Measurements from ENCODE around the gene MYH7.

The MYH7 gene

DNA sequence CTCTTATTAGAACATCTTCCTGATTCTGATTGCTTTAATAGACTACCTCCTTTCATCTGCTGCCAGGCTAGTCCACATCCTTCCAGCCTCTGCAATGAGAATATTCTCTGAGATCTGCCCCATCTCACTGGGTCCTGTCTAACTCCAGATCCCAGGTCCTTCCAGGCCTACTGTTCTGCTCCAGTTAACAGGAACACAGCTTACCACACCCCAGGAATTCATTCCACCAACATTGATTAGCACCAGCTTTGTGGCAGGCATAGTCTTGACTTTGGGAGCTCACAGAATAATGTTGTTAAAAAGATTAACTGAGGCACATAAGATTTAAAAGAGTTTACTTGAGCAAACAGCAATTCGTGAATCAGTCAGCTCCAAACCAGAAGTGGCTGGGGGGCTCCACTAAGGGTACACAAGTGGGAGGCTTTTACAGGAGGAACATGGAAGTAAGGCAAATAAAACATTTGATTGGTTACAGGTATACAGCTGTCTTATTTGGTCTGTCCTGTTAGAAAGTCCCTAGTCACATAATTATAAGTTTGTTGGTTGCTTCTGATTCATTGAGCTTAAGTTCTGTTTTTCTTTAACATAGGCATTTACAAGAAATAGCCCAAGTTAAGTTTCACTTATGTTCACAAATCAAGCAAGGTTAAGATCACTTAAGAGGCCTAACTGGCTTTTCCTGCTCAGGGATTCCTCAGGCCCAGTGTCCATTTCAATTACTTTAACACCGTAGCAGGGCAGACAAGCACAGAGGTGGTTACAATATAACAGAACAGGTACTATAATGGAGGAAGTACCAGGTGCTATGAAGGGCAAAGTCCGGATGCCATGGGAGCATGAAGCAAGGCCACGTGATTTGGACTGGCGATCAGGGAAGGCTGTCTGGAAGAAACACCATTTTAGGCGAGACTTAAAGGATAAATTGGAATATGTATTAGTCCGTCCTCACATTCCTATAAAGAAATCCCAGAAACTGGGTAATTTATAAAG, 12.2 kb upstream of the MYH7 start:
- peak; percentile 33 for DNase-seq

DNA sequence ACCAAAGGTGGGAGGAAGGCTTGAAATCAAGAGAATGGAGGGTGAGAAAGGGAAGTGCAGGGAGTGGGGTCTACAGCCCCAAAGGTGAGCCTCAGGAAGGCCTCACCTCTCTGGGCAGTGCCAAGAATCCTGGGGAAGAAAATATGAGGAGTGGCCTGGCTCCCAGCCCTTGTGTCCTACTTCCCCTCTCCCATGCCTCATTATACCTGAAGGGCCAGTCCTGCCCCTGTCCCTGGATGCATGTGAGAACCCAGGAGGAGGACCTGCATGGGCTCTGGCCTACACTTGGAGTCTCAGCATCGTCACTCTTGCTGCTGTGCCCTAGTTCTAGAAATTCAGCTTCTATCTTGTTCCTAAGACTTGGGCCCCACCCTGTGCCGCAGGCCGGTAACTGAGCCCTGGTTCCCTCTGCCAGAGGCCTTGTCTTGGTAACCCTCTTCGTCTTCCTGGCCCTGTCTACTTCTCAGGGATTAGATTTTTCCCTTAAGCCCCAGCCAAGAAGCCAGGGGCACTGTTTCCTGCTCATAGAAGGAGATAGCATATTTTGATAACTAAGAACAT, 10.9 kb upstream of the MYH7 start:
- peak; percentile 15 for DNase-seq

GRCh38 chr14:23445773-23446172, 10.3 kb upstream of the MYH7 start:
- peak; percentile 13 for DNase-seq

DNA sequence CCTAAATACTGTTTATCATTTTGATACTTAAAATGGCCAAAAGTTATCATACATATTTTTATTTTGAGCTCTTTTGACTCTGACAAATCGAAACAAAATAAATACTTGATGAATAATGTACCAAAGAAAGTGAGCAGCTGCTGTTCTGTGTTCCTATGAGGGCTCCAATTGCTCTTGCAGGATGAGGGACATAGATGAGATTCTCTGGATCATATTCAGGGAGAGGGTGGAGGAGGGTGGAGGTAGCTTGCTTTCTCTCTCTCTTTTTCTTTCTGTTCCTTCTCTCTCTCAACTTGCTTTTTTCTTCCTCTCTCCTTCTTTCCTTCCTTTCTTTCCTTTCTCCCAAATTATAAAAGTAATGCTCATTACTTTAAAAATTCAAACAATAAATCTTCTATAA, 8.9 kb upstream of the MYH7 start:
- no peak for DNase-seq

DNA sequence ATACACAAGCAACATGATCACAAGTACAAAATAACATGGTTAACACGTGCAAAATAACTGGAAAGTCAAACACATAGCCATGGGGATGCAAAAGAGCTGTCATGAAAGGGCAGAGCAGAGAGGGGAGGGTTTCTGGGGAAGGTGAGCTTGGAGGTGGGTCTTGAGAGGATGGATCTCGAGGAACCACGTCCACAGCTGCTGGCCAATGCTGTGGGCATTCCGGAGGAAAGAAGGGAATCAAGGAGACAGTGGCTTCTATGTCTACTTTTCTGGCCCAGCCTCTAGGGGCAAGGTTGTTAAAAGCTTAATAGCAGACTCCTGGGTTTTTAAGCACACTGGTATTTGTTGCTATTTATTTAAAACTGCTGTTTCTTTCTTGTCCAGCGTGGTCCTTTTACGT, 8.4 kb upstream of the MYH7 start:
- peak; percentile 13 for DNase-seq

DNA sequence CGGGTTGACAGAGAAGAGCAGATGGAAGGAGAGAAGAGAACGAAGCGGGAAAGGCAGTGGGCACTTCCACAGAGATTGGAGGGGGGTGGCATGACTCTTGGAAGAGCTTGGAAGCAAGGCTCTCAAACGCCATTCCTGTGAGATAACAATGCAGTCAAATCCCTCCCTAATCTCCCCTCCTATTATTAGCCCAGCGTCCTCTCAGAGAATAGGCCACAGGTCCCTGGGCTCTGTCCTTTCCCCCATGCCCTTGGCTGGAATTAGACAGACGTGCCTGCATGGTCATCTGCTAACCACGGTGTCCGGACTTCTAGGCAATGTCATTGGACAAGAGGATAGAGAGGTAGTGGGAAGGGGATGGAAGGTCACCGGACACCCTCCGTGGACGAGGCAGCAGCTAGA, 8.0 kb upstream of the MYH7 start:
- peak; percentile 28 for DNase-seq

- peak; percentile 30 for DNase-seq
Measured at GRCh38 chr14:23442721-23443356, 7.4 kb upstream of the MYH7 start.

DNA sequence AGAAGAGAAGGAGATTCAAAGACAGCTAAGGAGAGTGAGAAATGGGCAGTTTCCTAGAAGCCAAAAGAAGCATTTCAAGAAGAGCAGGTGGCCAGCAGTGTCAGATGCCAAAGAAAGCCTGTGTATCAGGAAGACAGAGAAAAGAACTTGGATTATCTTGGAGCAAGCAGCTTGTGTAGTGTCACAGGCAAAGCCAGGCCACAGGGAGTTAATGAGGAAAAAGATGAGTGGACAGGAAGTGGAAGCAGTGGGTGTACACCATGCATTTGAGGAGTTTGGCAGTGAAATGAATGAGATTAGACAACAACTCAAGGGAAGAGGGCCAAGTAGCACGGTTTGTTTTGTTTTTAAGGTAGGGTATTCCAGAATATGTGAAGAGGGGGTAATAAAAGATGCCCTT, 5.6 kb upstream of the MYH7 start:
- no peak for DNase-seq

- peak; percentile 30 for DNase-seq
Measured at GRCh38 chr14:23439107-23439835, 3.8 kb upstream of the MYH7 start.

- DNase-seq, result peak; percentile 41
Measured at GRCh38 chr14:23438101-23438971, 2.9 kb upstream of the MYH7 start.

DNA sequence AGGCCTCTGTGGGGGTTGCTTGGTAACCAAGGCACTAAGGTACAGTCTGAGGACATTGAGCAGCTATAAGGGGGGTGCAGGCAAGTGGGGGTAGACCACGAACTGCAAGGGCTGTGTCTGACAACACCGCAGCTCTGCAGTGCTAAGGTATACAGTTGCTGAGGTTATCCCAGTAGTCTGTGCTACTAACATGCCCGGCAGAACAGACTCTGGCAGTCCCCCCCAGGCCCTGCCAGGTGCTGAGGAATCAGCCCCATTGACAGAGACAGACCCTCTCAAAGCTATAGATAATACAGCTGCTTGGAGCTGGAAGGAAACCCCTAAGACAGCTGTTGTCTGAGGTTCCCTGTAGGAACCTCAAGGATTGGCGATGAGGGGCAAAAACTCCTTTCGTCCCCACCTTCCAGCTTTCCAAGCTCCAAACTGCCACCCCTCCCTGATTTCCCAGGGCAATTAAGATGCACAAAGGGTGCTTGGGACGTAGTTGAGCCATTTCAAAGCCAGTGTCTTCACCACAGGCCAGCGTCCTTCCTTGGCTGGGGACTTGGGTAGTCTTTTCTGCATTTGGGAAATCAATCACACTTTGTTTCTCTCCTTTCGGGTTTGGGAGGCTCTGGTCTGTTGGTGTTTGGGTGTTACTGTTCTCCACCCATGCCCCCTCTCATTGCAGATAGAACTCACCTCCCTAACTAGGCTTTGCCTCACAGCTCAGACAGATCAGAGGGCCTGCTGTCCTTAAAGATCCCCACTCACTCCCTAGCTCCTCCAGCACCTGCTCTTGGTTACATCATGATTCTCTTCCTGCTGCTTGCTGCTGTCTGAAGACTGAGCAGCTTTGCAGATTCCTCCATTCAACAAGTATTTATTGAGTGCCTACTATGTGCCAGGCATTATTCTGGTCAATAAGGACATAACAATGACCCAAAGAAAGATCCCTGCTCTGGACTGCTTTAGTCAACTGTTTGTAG, 2.0 kb upstream of the MYH7 start:
- peak; percentile 32 for DNase-seq

DNA sequence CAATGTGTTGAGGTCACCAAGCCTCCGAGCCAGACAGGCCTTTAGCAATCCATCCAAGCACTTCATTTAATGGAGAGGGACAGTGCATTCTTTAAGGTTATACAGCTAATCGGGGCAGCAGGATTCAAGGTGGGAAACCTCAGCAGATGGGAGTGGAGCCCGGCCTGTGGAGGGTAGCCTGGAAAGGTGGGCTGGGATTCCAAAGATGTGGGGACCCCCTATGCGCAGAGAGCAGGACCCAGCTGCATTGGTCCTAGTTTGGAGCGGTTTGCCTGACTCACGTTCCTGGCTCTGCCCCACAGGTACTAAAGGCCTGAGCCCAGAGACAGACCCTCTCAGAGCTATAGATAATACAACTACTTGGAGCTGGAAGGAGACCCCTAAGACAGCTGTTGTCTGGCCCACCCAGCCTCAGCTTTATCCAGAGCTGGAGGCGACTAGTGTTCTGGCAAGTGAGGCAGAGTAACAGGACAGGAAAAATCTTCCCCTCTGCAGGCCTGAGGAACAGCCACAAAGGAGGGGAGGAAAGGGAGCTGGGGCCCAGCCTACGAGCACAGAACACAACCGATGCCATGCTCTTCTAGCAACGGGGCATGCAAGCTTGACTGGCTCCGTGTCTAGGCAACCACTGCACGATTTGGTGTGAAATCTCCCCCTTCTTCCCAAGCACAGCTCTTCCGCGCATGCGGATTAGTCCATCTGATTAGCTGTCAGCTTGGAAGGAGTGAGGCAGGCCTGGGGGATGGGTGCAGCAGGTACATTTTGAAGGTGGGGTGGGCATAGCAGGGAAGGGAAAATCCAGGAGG, 1.1 kb upstream of the MYH7 start:
- DNase-seq, result peak; percentile 40

GRCh38 chr14:23434488-23435222, 805 bp downstream of the MYH7 start:
- no peak for DNase-seq

- no peak for DNase-seq
Measured at GRCh38 chr14:23433457-23433856, 2.0 kb downstream of the MYH7 start.

GRCh38 chr14:23432946-23433345, 2.5 kb downstream of the MYH7 start:
- DNase-seq, result no peak

DNA sequence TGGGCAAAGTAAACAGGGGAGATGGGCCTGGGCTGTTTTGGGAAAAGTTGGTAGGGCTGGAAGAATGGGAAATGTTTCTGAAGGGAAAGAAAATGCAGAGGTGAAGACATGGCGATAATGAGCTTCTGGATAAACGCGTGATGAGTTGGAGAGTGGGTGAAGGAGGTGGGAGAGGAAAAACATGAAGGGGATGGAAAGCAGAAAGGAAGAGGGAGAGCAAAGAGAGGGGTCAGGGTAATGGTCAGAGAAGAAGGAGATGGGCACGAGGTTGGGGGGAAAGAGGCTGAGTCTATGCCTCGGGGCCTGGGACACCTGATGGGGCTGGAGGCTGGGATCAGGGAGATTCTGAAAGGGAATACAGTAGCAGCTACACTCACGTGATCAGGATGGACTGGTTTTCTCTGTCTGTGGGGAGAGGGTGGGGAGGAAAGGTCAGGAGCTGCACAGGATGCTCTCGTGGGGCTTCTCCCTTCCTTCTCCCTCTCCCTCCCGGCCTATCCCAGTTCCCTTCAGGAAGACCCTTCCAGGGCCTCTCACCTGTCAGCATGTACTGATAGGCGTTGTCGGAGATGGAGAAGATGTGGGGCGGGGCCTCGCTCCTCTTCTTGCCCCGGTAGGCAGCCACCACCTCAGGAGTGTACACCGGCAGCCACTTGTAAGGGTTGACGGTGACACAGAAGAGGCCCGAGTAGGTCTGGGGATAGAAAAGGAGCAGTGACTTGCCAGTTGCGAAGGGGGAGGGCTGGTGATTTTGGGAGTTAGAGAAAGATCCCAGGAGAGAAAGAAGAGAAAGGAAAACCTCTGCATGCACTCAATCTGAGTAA, 3.1 kb downstream of the MYH7 start:
- DNase-seq, result no peak

DNA sequence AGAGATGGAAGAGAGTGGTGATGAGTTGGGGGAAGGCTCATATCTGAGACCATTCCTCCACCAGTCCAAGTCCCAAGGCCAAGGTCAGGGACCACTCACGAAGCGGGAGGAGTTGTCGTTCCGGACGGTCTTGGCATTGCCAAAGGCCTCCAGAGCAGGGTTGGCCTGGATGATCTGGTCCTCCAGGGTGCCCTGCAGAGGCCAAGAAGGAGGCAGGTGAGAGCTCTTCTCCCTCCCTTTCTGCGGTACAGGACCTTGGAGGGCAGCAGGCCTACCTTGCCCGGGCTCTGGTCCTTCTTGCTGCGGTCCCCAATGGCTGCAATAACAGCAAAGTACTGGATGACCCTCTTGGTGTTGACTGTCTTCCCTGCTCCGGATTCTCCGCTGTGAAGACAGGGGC, 4.0 kb downstream of the MYH7 start:
- no peak for DNase-seq

GRCh38 chr14:23430723-23431085, 4.8 kb downstream of the MYH7 start:
- no peak for DNase-seq

All from activated CD8-positive, alpha-beta memory T cell treated with anti-CD3 and anti-CD28 coated beads for 24 hours (primary cell).